PC-9 (cell line): ENCODE results near the gene IDNK. TPM values are rescaled to one million over a fixed set of nuclear protein-coding genes. Genes with fewer than 3 reads are reported as not detected.
"Not testable (repeated sequence)": the region's sequence is repeated elsewhere in the genome, so short reads cannot be mapped to it uniquely, and the experiment has no call there.

Source experiments
- BruUV-seq: library from RNA; stranded (reverse); fragments of 400-500 nt; replicated peaks from 2 replicates; lab custom pipeline; 2021; lab: Mats Ljungman, UMichigan
- CTCF ChIA-PET: fragments of 300-600 bp; sonication (Branson Sonifier 250); formaldehyde crosslinking; loops from one replicate; lab custom pipeline; 2022; ENCODE audit warnings: antibody characterized with exemption; lab: Charles Lee
- POLR2A ChIA-PET: fragments of 300-600 bp; sonication (Branson Sonifier 250); formaldehyde crosslinking; loops from one replicate; lab custom pipeline; 2022; ENCODE audit warnings: antibody characterized with exemption; ENCODE audit not compliant: unreplicated experiment; lab: Charles Lee
- DNase-seq, 2 experiments: peaks; one replicate each; pipeline versions ENCODE4 v3.0.0 to v3.0.0-alpha.2; 2015 to 2022; ENCODE audit warnings: mixed read lengths in 1 of 2
- H2AFZ ChIP-seq: fragments of 200-600 bp; sonication (generic); 2 replicates; pipeline ENCODE4 v1.8.1; 2017; ENCODE audit warnings: antibody characterized with exemption
- H3F3A ChIP-seq: fragments of 200-600 bp; sonication (generic); 2 replicates; pipeline ENCODE4 v1.8.1; 2017; ENCODE audit warnings: antibody characterized with exemption, mild to moderate bottlenecking, low read depth; ENCODE audit not compliant: insufficient read depth
- H3K27ac ChIP-seq: fragments of 200-600 bp; sonication (generic); 2 replicates; pipeline ENCODE4 v1.6.1; 2016; ENCODE audit warnings: mixed run types
- H3K27me3 ChIP-seq: fragments of 200-600 bp; sonication (generic); 2 replicates; pipeline ENCODE4 v1.6.1; 2016; ENCODE audit warnings: low read depth, mixed run types; ENCODE audit not compliant: insufficient read depth
- H3K36me3 ChIP-seq: fragments of 200-600 bp; sonication (generic); 2 replicates; pipeline ENCODE4 v1.6.1; 2016; ENCODE audit warnings: low read depth, mixed run types
- H3K4me1 ChIP-seq: fragments of 200-600 bp; sonication (generic); replicated peaks from 2 replicates; pipeline ENCODE4 v1.6.1; 2016; ENCODE audit warnings: mixed run types; ENCODE audit not compliant: insufficient read depth
- H3K4me2 ChIP-seq: fragments of 200-600 bp; sonication (generic); 2 replicates; pipeline ENCODE4 v1.6.1; 2017; ENCODE audit warnings: mixed run types
- H3K4me3 ChIP-seq: fragments of 200-600 bp; sonication (generic); 2 replicates; pipeline ENCODE4 v1.6.1; 2016; ENCODE audit warnings: mixed run types
- H3K79me2 ChIP-seq: fragments of 200-600 bp; sonication (generic); 2 replicates; pipeline ENCODE4 v1.6.1; 2017; ENCODE audit warnings: low read depth, mixed run types
- H3K9me2 ChIP-seq: fragments of 200-600 bp; sonication (generic); 2 replicates; pipeline ENCODE4 v1.8.1; 2017; ENCODE audit warnings: mild to moderate bottlenecking; ENCODE audit not compliant: insufficient read depth
- H3K9me3 ChIP-seq: fragments of 200-600 bp; sonication (generic); 2 replicates; pipeline ENCODE4 v1.8.1; 2016; ENCODE audit warnings: low read depth; ENCODE audit not compliant: insufficient read depth
- H4K20me1 ChIP-seq: fragments of 200-600 bp; sonication (generic); 2 replicates; pipeline ENCODE4 v1.8.1; 2017; ENCODE audit not compliant: insufficient read depth
- CTCF ChIP-seq: fragments of 200-600 bp; sonication (generic); conservative IDR thresholded peaks from 2 replicates; pipeline ENCODE4 v1.6.1; 2017; ENCODE audit warnings: mixed run types, antibody characterized with exemption, mild to moderate bottlenecking, moderate library complexity
- EZH2 ChIP-seq: fragments of 200-600 bp; sonication (generic); IDR thresholded peaks from 2 replicates; pipeline ENCODE4 v1.8.0; 2017; ENCODE audit warnings: antibody characterized with exemption, low read depth
- intact Hi-C: fragments of 100-400 bp; cut with micrococcal nuclease; formaldehyde crosslinking; loops from one replicate; pipeline ENCODE4 v1.10.0; 2022; ENCODE audit not compliant: unreplicated experiment
- total RNA-seq: library from RNA; stranded (reverse); gene quantifications from 2 replicates; pipeline ENCODE4 v1.2.3, GENCODE V29; 2021

IDNK gene
- total RNA-seq, 1 experiment from 2014 or later, result 1.7 TPM

DNA sequence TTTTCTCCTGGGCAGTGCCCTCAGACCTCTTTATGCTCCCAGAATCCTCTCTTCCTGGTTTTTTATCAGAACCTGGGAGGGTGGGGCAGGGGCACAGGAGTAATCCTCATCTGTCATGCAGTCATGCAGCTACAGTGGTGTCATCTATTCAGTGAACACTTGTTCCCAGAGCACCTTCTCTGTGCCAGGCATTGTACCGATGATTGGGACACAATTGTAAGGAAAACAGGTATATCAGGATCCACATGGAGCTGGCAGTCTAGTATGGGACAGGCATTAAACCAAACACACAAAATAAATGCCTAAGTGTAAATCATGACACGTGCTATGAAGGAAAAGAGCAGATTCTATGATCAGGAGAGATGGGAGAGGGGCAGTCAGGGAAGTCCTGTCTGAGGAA is 21.5 kb upstream of the IDNK start:
- DNase-seq, result no peak
- ChIA-PET CTCF (no interaction called here), POLR2A (no interaction called here)
- no peak overlapping the region for H3K4me3 ChIP-seq
- no peaks in the 10 kb centered on the region for H3K9me3 ChIP-seq
- no peak overlapping the region for H3K27ac ChIP-seq
- BruUV-seq, result no TSS peak
- H3F3A ChIP-seq, result no peaks in the 10 kb centered on the region
- intact Hi-C loops, result no loop called here
- no peaks in the 10 kb centered on the region for H3K79me2 ChIP-seq
- 0 out of 2 replicates have a peak, but pooled peaks cover 4% of the 10 kb centered on the region for H3K9me2 ChIP-seq
- H4K20me1 ChIP-seq, result no peaks in the 10 kb centered on the region
- no peaks in the 10 kb centered on the region for H3K4me1 ChIP-seq
- no peak for TF ChIP-seq CTCF
- no peak for TF ChIP-seq EZH2
- no peak overlapping the region for H2AFZ ChIP-seq
- H3K27me3 ChIP-seq, result no peaks in the 10 kb centered on the region
- H3K36me3 ChIP-seq, result no peaks in the 10 kb centered on the region
- H3K4me2 ChIP-seq, result no peak overlapping the region

DNA sequence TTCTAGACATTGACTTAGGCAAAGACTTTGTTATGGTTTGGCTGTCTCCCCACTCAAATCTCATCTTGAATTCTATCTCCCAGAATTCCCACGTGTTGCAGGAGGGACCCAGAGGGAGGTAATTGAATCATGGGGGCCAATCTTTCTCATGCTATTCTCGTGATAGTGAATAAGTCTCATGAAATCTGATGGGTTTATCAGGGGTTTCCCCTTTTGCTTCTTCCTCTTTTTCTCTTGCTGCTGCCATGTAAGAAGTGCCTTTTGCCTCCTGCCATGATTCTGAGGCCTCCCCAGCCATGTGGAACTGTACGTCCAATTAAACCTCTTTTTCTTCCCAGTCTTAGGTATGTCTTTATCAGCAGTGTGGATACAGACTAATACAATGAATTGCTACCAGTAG is 15.3 kb upstream of the IDNK start:
- H3F3A ChIP-seq, BruUV-seq, H3K27ac ChIP-seq, H3K4me2 ChIP-seq, intact Hi-C loops, H4K20me1 ChIP-seq, H3K9me3 ChIP-seq, H3K36me3 ChIP-seq, H3K79me2 ChIP-seq, H3K4me3 ChIP-seq, H2AFZ ChIP-seq, H3K9me2 ChIP-seq, POLR2A ChIA-PET, CTCF ChIA-PET, H3K27me3 ChIP-seq, DNase-seq: not testable (repeated sequence)
- H3K4me1 ChIP-seq, result peaks cover 12% of the 10 kb centered on the region

- CTCF ChIA-PET, BruUV-seq, H2AFZ ChIP-seq: not testable (repeated sequence)
Measured at GRCh38 chr9:83613298-83613697, 9.6 kb upstream of the IDNK start.

DNA sequence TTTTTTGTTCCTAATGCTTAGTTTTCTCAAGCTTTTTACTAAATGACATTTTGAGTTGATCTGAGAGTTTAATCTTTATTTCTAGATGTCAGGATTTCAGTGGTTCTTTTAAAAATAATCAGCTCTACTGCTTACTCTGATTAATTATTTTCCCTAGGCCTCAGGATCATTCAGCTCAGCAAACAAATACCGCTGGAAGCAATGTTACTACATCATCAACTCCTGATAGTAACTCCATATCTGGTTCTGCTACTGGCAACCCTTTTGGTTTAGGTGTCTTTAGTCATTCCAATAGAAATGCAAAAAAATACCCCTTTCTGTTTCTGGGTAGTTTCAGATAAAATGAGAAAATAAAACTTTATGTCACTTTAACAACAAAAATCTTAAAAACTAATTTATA is 5.6 kb upstream of the IDNK start:
- H3K4me2 ChIP-seq, result no peak overlapping the region
- no peaks in the 10 kb centered on the region for H3K9me2 ChIP-seq
- intact Hi-C loops, result no loop called here
- H3K27ac ChIP-seq, result no peak overlapping the region
- no peaks in the 10 kb centered on the region for H3K79me2 ChIP-seq
- H3K36me3 ChIP-seq, result no peaks in the 10 kb centered on the region
- POLR2A ChIA-PET, result no interaction called here
- H3K4me1 ChIP-seq, result no peaks in the 10 kb centered on the region
- no TSS peak for BruUV-seq
- TF ChIP-seq CTCF (no peak), EZH2 (no peak)
- CTCF ChIA-PET, result no interaction called here
- H3K27me3 ChIP-seq, result no peaks in the 10 kb centered on the region
- no peak for DNase-seq
- H3K4me3 ChIP-seq, result no peak overlapping the region
- no peaks in the 10 kb centered on the region for H3K9me3 ChIP-seq
- H2AFZ ChIP-seq, result no peak overlapping the region
- H3F3A ChIP-seq, result 0 out of 2 replicates have a peak, but pooled peaks cover 9% of the 10 kb centered on the region
- H4K20me1 ChIP-seq, result no peaks in the 10 kb centered on the region

More at GRCh38 chr9:83613298-83613697, 9.6 kb upstream of the IDNK start:
- peaks cover 12% of the 10 kb centered on the region for H3K4me1 ChIP-seq
- H3F3A ChIP-seq, H3K9me2 ChIP-seq, POLR2A ChIA-PET, H4K20me1 ChIP-seq, H3K36me3 ChIP-seq, intact Hi-C loops, H3K4me2 ChIP-seq, H3K27ac ChIP-seq, DNase-seq, H3K27me3 ChIP-seq, H3K9me3 ChIP-seq, H3K79me2 ChIP-seq, H3K4me3 ChIP-seq: not testable (repeated sequence)
